GM11168 (cell line): ENCODE data around the gene WNT11.
"Not testable (repeated sequence)": the region's sequence is repeated elsewhere in the genome, so short reads cannot be mapped to it uniquely, and the experiment has no call there.

Source experiments
- in situ Hi-C: fragments of 300-500 bp; cut with MboI; formaldehyde crosslinking; loops from one replicate; pipeline ENCODE4 v1.12.0; 2022; ENCODE audit warnings: low sequenced_read_pairs; ENCODE audit not compliant: unreplicated experiment

The WNT11 gene

GRCh38 chr11:76205252-76206076 lies 838 bp downstream of the WNT11 start:
- in situ Hi-C loops: no loop called here

- in situ Hi-C loops: loop anchor here (5.0 kb wide), 1 partner anchor 108 kb away; no protein-coding TSS in a partner anchor
Observed at GRCh38 chr11:76203937-76204336, 2.4 kb downstream of the WNT11 start.

GRCh38 chr11:76203131-76203925 lies 3.0 kb downstream of the WNT11 start:
- in situ Hi-C loops: loop anchor here (5.0 kb wide), 1 partner anchor 109 kb away; no protein-coding TSS in a partner anchor

GRCh38 chr11:76201672-76202412 lies 4.5 kb downstream of the WNT11 start:
- in situ Hi-C loops: loop anchor here (5.0 kb wide), 1 partner anchor 110 kb away; no protein-coding TSS in a partner anchor

GRCh38 chr11:76201056-76201455 lies 5.2 kb downstream of the WNT11 start:
- in situ Hi-C loops: loop anchor here (5.0 kb wide), 1 partner anchor 111 kb away; no protein-coding TSS in a partner anchor

- in situ Hi-C loops: loop anchor here (5.0 kb wide), 1 partner anchor 112 kb away; no protein-coding TSS in a partner anchor
Observed at GRCh38 chr11:76200006-76200940, 6.0 kb downstream of the WNT11 start.

- in situ Hi-C loops: not testable (repeated sequence)
Observed at GRCh38 chr11:76198691-76199090, 7.6 kb downstream of the WNT11 start.

- in situ Hi-C loops: no loop called here
Observed at GRCh38 chr11:76197941-76198640, 8.2 kb downstream of the WNT11 start.

GRCh38 chr11:76197332-76197731 lies 9.0 kb downstream of the WNT11 start:
- in situ Hi-C loops: no loop called here

GRCh38 chr11:76196849-76197248 lies 9.5 kb downstream of the WNT11 start:
- in situ Hi-C loops: no loop called here

GRCh38 chr11:76194872-76195668 lies 11.2 kb downstream of the WNT11 start:
- in situ Hi-C loops: no loop called here

GRCh38 chr11:76193219-76193618 lies 13.1 kb downstream of the WNT11 start:
- in situ Hi-C loops: no loop called here

GRCh38 chr11:76190376-76190775 lies 15.9 kb downstream of the WNT11 start:
- in situ Hi-C loops: no loop called here

GRCh38 chr11:76189682-76190081 lies 16.6 kb downstream of the WNT11 start:
- in situ Hi-C loops: no loop called here

GRCh38 chr11:76188873-76189272 lies 17.4 kb downstream of the WNT11 start:
- in situ Hi-C loops: no loop called here

GRCh38 chr11:76186776-76187279 lies 19.5 kb downstream of the WNT11 start:
- in situ Hi-C loops: no loop called here

- in situ Hi-C loops: no loop called here
Observed at GRCh38 chr11:76185931-76186401, 20.3 kb downstream of the WNT11 start.

- in situ Hi-C loops: no loop called here
Observed at GRCh38 chr11:76185511-76185910, 20.8 kb downstream of the WNT11 start.
